BLaER1 treated with 17β-estradiol and CSF1 and Interleukin-3, amounts not matched to agents 10 nM and 100 nM (cell line): ENCODE measurements around the gene IP6K3.

Experiments
- H3K27ac ChIP-seq, 11 experiments: shearing (Covaris generic); formaldehyde crosslinking; 2 replicates each; pipeline ENCODE4 v1.8.1; 2022
- H3K27me3 ChIP-seq, 11 experiments: shearing (Covaris generic); formaldehyde crosslinking; 2 replicates each; pipeline ENCODE4 v1.8.1; 2022
- H3K36me3 ChIP-seq, 11 experiments: shearing (Covaris generic); formaldehyde crosslinking; 2 replicates each; pipeline ENCODE4 v1.8.1; 2022
- H3K4me1 ChIP-seq, 10 experiments: shearing (Covaris generic); formaldehyde crosslinking; 2 replicates each; pipeline ENCODE4 v1.8.1; 2022
- H3K4me2 ChIP-seq, 11 experiments: shearing (Covaris generic); formaldehyde crosslinking; 2 replicates each; pipeline ENCODE4 v1.8.1; 2022
- H3K4me3 ChIP-seq, 10 experiments: shearing (Covaris generic); formaldehyde crosslinking; 2 replicates each; pipeline ENCODE4 v1.8.1; 2022
- H3K9ac ChIP-seq, 11 experiments: shearing (Covaris generic); formaldehyde crosslinking; 2 replicates each; pipeline ENCODE4 v1.8.1; 2022
- H3K9me3 ChIP-seq, 11 experiments: shearing (Covaris generic); formaldehyde crosslinking; replicated peaks in 1 of 11; 2 replicates each; pipeline ENCODE4 v1.8.1; 2022
- H4K20me1 ChIP-seq, 11 experiments: shearing (Covaris generic); formaldehyde crosslinking; 2 replicates each; pipeline ENCODE4 v1.8.1; 2022
- Cebpa-rat ChIP-seq, 11 experiments: shearing (Covaris generic); IDR thresholded peaks; 2 replicates each; pipeline ENCODE4 v1.8.1; 2022

The IP6K3 gene

DNA sequence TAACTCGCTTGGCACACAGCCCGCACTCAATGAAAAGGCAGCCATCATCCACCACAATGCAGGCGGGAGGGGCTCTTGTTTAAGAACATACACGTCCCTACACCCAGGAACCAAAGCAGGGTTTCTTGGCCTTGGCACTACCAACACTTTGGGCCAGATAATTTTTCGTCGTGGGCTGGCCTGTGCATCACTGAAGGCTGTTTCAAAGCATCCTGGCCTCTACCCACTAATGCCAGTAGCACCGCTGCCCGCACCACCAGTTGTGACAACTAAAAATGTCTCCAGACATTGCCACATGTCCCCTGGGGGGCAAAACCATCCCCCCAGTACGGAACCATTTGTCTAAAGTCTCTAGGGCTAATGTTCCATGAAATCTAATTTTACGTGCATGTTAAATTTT lies 48.2 kb downstream of the IP6K3 start:
- peak overlapping the region in 3 of 10 experiments; percentile 23 to 42 (median 31); a peak in 5 of 20 replicates for H3K4me3 ChIP-seq
- peaks cover 0 to 69% (median 21%) of the 10 kb centered on the region in 11 experiments; a peak in 13 of 22 replicates for H4K20me1 ChIP-seq
- H3K9ac ChIP-seq = peak overlapping the region in 7 of 11 experiments; percentile 12 to 83 (median 79); a peak in 13 of 22 replicates
- peaks cover 0 to 29% (median 7%) of the 10 kb centered on the region in 11 experiments; a peak in 10 of 22 replicates for H3K36me3 ChIP-seq
- H3K4me1 ChIP-seq = peaks cover 67 to 88% (median 76%) of the 10 kb centered on the region in 10 experiments
- peak overlapping the region; percentile 47 to 99 (median 94); a peak in 20 of 22 replicates for H3K4me2 ChIP-seq
- H3K27ac ChIP-seq = peak overlapping the region in 7 of 11 experiments; percentile 6 to 93 (median 86); a peak in 11 of 22 replicates
- H3K27me3 ChIP-seq = no peaks in the 10 kb centered on the region
- H3K9me3 ChIP-seq = no peaks in the 10 kb centered on the region
- no peak for TF ChIP-seq Cebpa-rat (IDR thresholded peaks at IDR 0.05)

DNA sequence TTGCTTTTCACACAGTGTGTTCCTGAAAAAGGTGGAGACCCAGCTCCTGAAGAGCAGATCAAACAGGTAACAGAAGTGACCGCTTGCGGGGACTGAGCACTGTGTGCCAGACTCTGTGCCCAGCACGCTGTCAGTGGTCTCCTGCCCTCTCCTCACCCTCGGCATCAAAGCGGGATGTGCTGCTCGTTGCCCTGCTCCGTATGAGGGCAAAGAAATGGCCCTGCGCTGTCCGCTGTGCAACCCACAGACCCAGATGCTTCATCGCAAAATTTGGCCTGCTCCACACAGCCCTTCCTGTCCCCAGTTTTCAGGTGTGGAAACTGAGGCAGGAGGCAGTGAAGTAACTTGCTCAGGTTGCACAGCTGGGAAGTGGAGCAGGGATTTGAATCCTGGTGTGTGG lies 48.9 kb downstream of the IP6K3 start:
- no peaks in the 10 kb centered on the region for H3K9me3 ChIP-seq
- H3K9ac ChIP-seq = peak overlapping the region in 8 of 11 experiments; percentile 58 to 83 (median 72); a peak in 14 of 22 replicates
- H3K27ac ChIP-seq = peak overlapping the region in 7 of 11 experiments; percentile 73 to 93 (median 86); a peak in 15 of 22 replicates
- H4K20me1 ChIP-seq = peaks cover 0 to 69% (median 15%) of the 10 kb centered on the region in 11 experiments; a peak in 12 of 22 replicates
- H3K4me1 ChIP-seq = peaks cover 74 to 94% (median 83%) of the 10 kb centered on the region in 10 experiments
- TF ChIP-seq Cebpa-rat (IDR thresholded peaks at IDR 0.05) = no peak
- H3K27me3 ChIP-seq = no peaks in the 10 kb centered on the region
- H3K4me2 ChIP-seq = peak overlapping the region; percentile 74 to 99 (median 94)
- H3K4me3 ChIP-seq = peak overlapping the region in 3 of 10 experiments; percentile 23 to 52 (median 31); a peak in 5 of 20 replicates
- H3K36me3 ChIP-seq = peaks cover 0 to 26% (median 7%) of the 10 kb centered on the region in 11 experiments; a peak in 10 of 22 replicates

DNA sequence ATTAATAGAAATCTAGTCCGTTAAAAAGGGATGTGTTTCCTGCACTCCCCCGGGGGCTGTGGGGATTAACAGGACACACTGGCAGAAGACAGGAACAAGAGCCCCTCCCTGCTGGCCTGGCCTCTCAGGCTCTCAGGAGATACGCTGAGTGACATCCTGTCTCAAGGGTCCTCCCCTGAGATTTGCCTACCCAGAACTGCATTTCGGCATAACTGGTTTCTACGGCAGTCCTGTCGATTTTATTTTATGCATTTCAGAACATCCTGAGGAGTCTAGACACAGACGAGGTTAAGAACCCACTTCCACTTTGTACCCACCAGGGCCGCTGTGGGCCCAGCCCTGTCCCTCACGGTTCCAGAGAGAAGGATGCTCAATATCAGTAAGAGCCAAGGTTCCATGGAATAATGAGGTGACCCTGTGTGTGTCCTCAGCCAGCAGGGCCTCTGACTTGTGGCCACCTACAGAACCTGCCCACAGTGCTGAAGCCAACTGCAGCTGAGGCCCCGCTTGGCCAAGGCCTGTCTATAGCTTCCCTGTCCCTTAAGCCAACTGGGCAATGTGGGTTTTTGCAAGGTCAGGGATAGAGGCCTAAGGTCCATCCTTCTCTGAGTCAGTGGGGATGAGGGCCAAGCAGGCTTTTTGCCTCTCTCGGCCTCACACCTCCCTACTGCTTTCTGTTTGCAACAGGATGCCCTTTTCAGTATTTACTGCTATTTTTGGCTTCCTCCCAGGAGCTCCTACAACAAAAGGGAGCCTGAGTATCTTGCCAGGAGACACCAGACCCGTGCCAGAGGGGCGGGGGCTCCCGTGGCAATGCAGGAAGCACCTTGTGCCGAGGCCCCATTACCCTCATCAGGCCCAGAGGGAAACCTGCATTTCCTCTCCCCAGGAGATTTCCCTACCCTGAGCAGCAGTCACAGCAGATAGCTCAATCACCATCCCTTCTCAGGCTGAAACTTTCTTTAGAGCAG lies 49.9 kb downstream of the IP6K3 start:
- H3K4me3 ChIP-seq = peak overlapping the region in 8 of 10 experiments; percentile 13 to 52 (median 33); a peak in 12 of 20 replicates
- peak overlapping the region in 10 of 11 experiments; percentile 26 to 93 (median 77); a peak in 19 of 22 replicates for H3K27ac ChIP-seq

DNA sequence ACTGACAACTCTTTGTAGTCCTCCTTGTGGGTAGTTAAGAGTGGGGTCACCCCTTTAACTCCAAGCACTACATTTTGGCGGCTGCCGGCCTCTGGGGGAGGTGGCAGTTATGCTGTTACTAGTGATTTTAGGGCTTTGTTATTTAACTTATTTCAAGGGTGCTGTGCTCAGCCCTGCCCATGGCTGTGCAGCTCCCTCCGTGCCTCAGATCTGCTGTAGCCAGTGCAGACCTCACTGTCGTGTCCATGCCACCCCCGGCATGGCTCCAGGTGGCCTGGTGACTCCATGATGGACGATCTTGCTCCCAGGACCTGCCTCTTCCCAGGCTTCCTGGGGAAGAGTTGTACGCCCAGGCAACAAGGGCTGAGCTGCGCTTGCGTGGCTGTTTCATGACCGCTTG lies 50.6 kb downstream of the IP6K3 start:
- Histone ChIP-seq H3K36me3 (peaks cover 0 to 31% (median 20%) of the 10 kb centered on the region in 11 experiments; a peak in 19 of 22 replicates), H4K20me1 (peaks cover 0 to 68% (median under 1%) of the 10 kb centered on the region in 11 experiments; a peak in 8 of 22 replicates), H3K4me1 (peaks cover 86 to 100% (median 99%) of the 10 kb centered on the region in 10 experiments), H3K4me3 (peak overlapping the region in 8 of 10 experiments; percentile 13 to 52 (median 33); a peak in 10 of 20 replicates), H3K27me3 (no peaks in the 10 kb centered on the region), H3K27ac (peak overlapping the region in 10 of 11 experiments; percentile 26 to 93 (median 77); a peak in 19 of 22 replicates), H3K9ac (peak overlapping the region in 9 of 11 experiments; percentile 49 to 83 (median 65); a peak in 17 of 22 replicates), H3K4me2 (peak overlapping the region; percentile 74 to 99 (median 94)), H3K9me3 (no peaks in the 10 kb centered on the region)
- no peak for TF ChIP-seq Cebpa-rat (IDR thresholded peaks at IDR 0.05)

More for the DNA sequence above, 49.9 kb downstream of the IP6K3 start:
- H3K4me1 ChIP-seq = peaks cover 84 to 100% (median 92%) of the 10 kb centered on the region in 10 experiments
- peaks cover 0 to 31% (median 12%) of the 10 kb centered on the region in 11 experiments; a peak in 18 of 22 replicates for H3K36me3 ChIP-seq
- no peaks in the 10 kb centered on the region for H3K9me3 ChIP-seq
- peak overlapping the region; percentile 74 to 99 (median 94) for H3K4me2 ChIP-seq
- peak in 1 of 11 experiments; percentile 41; a peak in 1 of 22 replicates for TF ChIP-seq Cebpa-rat (IDR thresholded peaks at IDR 0.05)
- peaks cover 0 to 69% (median 8%) of the 10 kb centered on the region in 11 experiments; a peak in 10 of 22 replicates for H4K20me1 ChIP-seq
- H3K9ac ChIP-seq = peak overlapping the region in 10 of 11 experiments; percentile 19 to 83 (median 64); a peak in 18 of 22 replicates
- H3K27me3 ChIP-seq = no peaks in the 10 kb centered on the region

DNA sequence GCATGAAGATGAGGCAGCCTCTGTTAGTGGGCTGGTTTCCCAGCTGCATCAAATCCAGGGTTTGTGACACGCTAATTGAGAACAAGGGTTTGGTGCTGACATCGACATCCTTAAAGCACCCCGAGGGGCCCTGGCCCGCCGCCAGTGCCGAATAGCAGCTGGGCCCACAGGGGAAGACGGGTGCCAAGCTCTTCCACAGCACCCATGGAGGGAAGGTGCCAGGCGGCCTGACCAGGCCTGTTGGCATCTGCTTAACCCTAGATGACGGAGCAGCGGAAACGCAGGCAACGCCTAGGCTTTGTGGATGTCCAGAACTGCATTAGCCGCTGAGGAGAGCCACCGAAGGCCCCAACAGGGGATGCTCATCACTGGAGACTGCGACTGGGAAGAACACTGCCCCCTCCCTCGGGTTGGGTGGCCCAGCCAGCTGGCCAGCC lies 51.2 kb downstream of the IP6K3 start:
- H4K20me1 ChIP-seq = peaks cover 0 to 65% (median 0%) of the 10 kb centered on the region in 11 experiments; a peak in 5 of 22 replicates
- H3K4me3 ChIP-seq = peak overlapping the region in 4 of 10 experiments; percentile 31 to 52 (median 43); a peak in 6 of 20 replicates
- peak overlapping the region; percentile 74 to 99 (median 94) for H3K4me2 ChIP-seq
- H3K4me1 ChIP-seq = peaks cover 86 to 100% (median 100%) of the 10 kb centered on the region in 10 experiments
- H3K9ac ChIP-seq = peak overlapping the region in 9 of 11 experiments; percentile 49 to 83 (median 65); a peak in 18 of 22 replicates
- H3K36me3 ChIP-seq = peaks cover 0 to 37% (median 26%) of the 10 kb centered on the region in 11 experiments; a peak in 18 of 22 replicates
- H3K27ac ChIP-seq = peak overlapping the region; percentile 16 to 93 (median 76); a peak in 20 of 22 replicates
- no peaks in the 10 kb centered on the region for H3K27me3 ChIP-seq
- no peaks in the 10 kb centered on the region for H3K9me3 ChIP-seq
- TF ChIP-seq Cebpa-rat (IDR thresholded peaks at IDR 0.05) = no peak

DNA sequence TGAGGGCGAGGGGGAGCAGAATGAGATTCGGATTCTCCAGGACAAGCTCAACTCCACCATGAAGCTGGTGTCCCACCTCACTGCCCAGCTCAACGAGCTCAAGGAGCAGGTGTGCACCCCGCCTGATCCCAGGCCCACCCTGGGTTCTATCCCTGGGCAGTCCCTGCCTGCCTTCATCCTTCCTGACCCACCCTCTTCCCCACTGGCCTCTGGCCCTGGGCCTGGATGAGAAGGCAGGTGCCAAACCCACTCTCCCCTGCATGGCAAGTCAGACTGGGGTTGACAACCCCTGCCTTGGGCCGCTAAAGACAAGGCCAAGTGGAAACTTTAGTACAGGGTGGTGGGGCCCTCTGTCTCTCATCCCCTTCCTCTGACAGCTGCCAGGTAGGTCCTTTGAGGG lies 51.7 kb downstream of the IP6K3 start:
- H3K9me3 ChIP-seq = no peaks in the 10 kb centered on the region
- H3K27ac ChIP-seq = peak overlapping the region; percentile 16 to 93 (median 76); a peak in 21 of 22 replicates
- peak overlapping the region; percentile 74 to 99 (median 94) for H3K4me2 ChIP-seq
- H4K20me1 ChIP-seq = peaks cover 0 to 60% (median 0%) of the 10 kb centered on the region in 11 experiments; a peak in 5 of 22 replicates
- TF ChIP-seq Cebpa-rat (IDR thresholded peaks at IDR 0.05) = no peak
- peaks cover 0 to 40% (median 30%) of the 10 kb centered on the region in 11 experiments; a peak in 18 of 22 replicates for H3K36me3 ChIP-seq
- peak overlapping the region in 3 of 10 experiments; percentile 0 to 52 (median 50); a peak in 5 of 20 replicates for H3K4me3 ChIP-seq
- peak overlapping the region; percentile 11 to 83 (median 63); a peak in 20 of 22 replicates for H3K9ac ChIP-seq
- no peaks in the 10 kb centered on the region for H3K27me3 ChIP-seq
- peaks cover 81 to 99% (median 97%) of the 10 kb centered on the region in 10 experiments for H3K4me1 ChIP-seq

DNA sequence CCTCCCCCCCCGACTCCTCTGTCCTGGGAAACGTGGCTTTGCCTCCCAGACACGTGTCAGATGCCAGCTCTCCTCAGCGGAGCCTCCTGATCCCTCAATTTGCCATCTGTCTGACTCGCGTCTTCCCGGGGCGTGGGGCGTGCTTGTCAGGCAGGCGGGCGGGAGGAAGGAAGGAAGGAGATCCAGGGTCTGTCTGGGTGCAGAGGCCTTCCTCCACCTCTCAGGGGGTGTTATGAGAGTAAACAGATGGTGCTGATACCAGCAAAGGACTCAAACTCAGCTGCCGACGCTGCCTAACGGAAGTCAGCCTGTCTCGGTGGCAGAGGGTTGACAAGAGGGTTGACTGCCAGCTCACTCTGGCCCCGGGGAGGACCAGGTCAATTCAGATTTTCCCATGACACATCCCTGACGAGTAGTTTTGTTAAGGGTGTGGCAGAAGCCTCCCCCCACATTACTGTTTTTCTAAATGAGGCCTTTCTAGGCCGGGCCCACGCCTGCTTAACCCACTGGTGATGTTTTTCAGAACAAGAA lies 52.2 kb downstream of the IP6K3 start:
- H3K27me3 ChIP-seq = no peaks in the 10 kb centered on the region
- peaks cover 76 to 99% (median 92%) of the 10 kb centered on the region in 10 experiments for H3K4me1 ChIP-seq
- peak overlapping the region; percentile 74 to 99 (median 94) for H3K4me2 ChIP-seq
- peak overlapping the region; percentile 16 to 93 (median 76); a peak in 21 of 22 replicates for H3K27ac ChIP-seq
- TF ChIP-seq Cebpa-rat (IDR thresholded peaks at IDR 0.05) = no peak
- peak overlapping the region; percentile 11 to 83 (median 63); a peak in 20 of 22 replicates for H3K9ac ChIP-seq
- peaks cover 0 to 55% (median 0%) of the 10 kb centered on the region in 11 experiments; a peak in 5 of 22 replicates for H4K20me1 ChIP-seq
- no peaks in the 10 kb centered on the region for H3K9me3 ChIP-seq
- H3K4me3 ChIP-seq = peak overlapping the region in 4 of 10 experiments; percentile 0 to 52 (median 40); a peak in 5 of 20 replicates
- peaks cover 0 to 45% (median 34%) of the 10 kb centered on the region in 11 experiments; a peak in 20 of 22 replicates for H3K36me3 ChIP-seq
